ENCODE measurements around the gene GAS2L2. TPM values are rescaled to one million over a fixed set of nuclear protein-coding genes. Genes with fewer than 3 reads are reported as not detected.

The GAS2L2 gene
- total RNA-seq, 4 donors from 2014 or later: not detected

GRCh38 chr17:35695613-35696012, 57.4 kb downstream of the GAS2L2 start:
- Histone ChIP-seq H3K27me3 (no peaks in the 10 kb centered on the region), H3K36me3 (peaks cover 17 to 27% of the 10 kb centered on the region in 2 donors), H3K4me1 (no peaks in the 10 kb centered on the region), H3K9me3 (no peaks in the 10 kb centered on the region), H3K27ac (no peak overlapping the region), H3K4me3 (replicated peaks in 1 of 3) (no peak overlapping the region)
- intact Hi-C loops (cut with DNase I): no loop called here
- DNase-seq: no peak
- TF ChIP-seq CTCF (IDR thresholded peaks at IDR 0.05) (no peak), POLR2A (IDR thresholded peaks at IDR 0.05) (no peak)
- WGBS, 2 donors: 83 to 87% methylated on average over 2 of the region's 2 CpGs

DNA sequence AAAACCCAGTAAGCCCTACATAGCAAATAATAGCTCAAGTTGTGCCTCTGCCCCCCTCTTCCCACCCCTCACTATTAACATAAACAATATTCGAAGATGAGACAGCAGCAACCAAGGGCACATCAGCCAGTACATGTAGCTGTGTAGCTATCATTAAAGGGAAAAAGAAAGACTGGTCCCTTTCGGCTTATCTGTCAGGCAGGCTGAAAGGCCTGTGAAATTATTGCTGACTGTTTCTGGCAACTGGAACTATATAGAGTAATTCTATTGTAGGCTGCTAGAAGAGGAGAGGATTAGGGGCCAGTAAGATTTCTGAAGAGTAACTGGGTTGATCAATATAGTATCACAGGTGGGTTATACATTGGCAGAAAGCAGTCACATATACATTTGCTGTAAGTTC, 58.1 kb downstream of the GAS2L2 start:
- intact Hi-C loops (cut with DNase I): no loop called here
- TF ChIP-seq POLR2A (IDR thresholded peaks at IDR 0.05): no peak
- TF ChIP-seq CTCF (IDR thresholded peaks at IDR 0.05): no peak
- Histone ChIP-seq H3K27ac (no peak overlapping the region), H3K36me3 (peaks cover 19 to 33% of the 10 kb centered on the region in 2 donors), H3K9me3 (no peaks in the 10 kb centered on the region), H3K4me3 (replicated peaks in 1 of 3) (no peak overlapping the region), H3K27me3 (no peaks in the 10 kb centered on the region), H3K4me1 (no peaks in the 10 kb centered on the region)
- WGBS, 2 donors: 90 to 94% methylated on average over 2 of the region's 2 CpGs
- DNase-seq: no peak

Other genes with a start within 250 kb of the GAS2L2 start
- gene SLFN12L, start 215.6 kb downstream of the GAS2L2 start, total RNA-seq: 1 to 10 TPM; 1.2 to 3.5 (median 1.6) TPM
- gene SLFN14, start 192.4 kb downstream of the GAS2L2 start, total RNA-seq: under 1 TPM in 1 of 4 donors, not detected in 3; 0.29 TPM
- 10 to 100 TPM in 2 of 4 donors, 1 to 10 TPM in 2; 6.1 to 12.0 (median 9.8) TPM for gene PEX12, start 174.7 kb downstream of the GAS2L2 start, total RNA-seq
- 100 to 1,000 TPM; 105 to 162 (median 122) TPM for gene AP2B1, start 165.9 kb downstream of the GAS2L2 start, total RNA-seq
- 10 to 100 TPM in 1 of 4 donors, 1 to 10 TPM in 2, under 1 TPM in 1; 0.94 to 14.5 (median 3.5) TPM for gene RASL10B, start 21.6 kb downstream of the GAS2L2 start, total RNA-seq
- under 1 TPM in 1 of 4 donors, not detected in 3; 0.40 TPM for gene C17orf50, start 7.6 kb upstream of the GAS2L2 start, total RNA-seq
- 10 to 100 TPM; 12.4 to 48.0 (median 28.6) TPM for gene MMP28, start 42.4 kb upstream of the GAS2L2 start, total RNA-seq
- 10 to 100 TPM; 55.9 to 79.8 (median 65.4) TPM for gene TAF15, start 56.2 kb upstream of the GAS2L2 start, total RNA-seq
- under 1 TPM in 1 of 4 donors, not detected in 3; 0.40 TPM for gene HEATR9, start 115.7 kb upstream of the GAS2L2 start, total RNA-seq
- 1 to 10 TPM; 2.1 to 5.3 (median 3.8) TPM for gene CCL5, start 127.1 kb upstream of the GAS2L2 start, total RNA-seq
- gene RDM1, start 177.5 kb upstream of the GAS2L2 start, total RNA-seq: under 1 TPM in 1 of 4 donors, not detected in 3; 0.93 TPM
- gene LYZL6, start 190.5 kb upstream of the GAS2L2 start, total RNA-seq: not detected
- gene CCL16, start 228.3 kb upstream of the GAS2L2 start, total RNA-seq: under 1 TPM in 1 of 4 donors, not detected in 3; 0.81 TPM
- gene CCL14, start 233.5 kb upstream of the GAS2L2 start, total RNA-seq: 10 to 100 TPM in 3 of 4 donors, 1 to 10 TPM in 1; 3.0 to 43.0 (median 23.2) TPM
- gene CCL15, start 248.3 kb upstream of the GAS2L2 start, total RNA-seq: under 1 TPM in 1 of 4 donors, not detected in 3; 0.33 TPM

Measured in thyroid gland (tissue), 4 donors.